GM12878 (cell line): ENCODE results near the gene PDE6C. TPM values are rescaled to one million over a fixed set of nuclear protein-coding genes. Genes with fewer than 3 reads are reported as not detected.

Experiments used
- ATAC-seq: fragments of 200-7000 bp; cut with Tn5 transposase; 3 replicates; pipeline ENCODE4 v1.9.1; 2020; ENCODE audit warnings: mild to moderate bottlenecking, moderate library complexity
- BruUV-seq: library from RNA; stranded (reverse); fragments of 400-500 nt; replicated peaks from 2 replicates; lab custom pipeline; 2021; lab: Mats Ljungman, UMichigan
- CTCF ChIA-PET: fragments of 300-600 bp; sonication (Branson Sonifier 250); formaldehyde crosslinking; extraction: SDS; loops from one replicate; lab custom pipeline; 2021; ENCODE audit warnings: inconsistent platforms; lab: Yijun Ruan, JAX
- POLR2A ChIA-PET: fragments of 350-600 bp; formaldehyde crosslinking; extraction: SDS; loops from one replicate; lab custom pipeline; 2021; ENCODE audit warnings: inconsistent platforms; lab: Charles Lee
- RAD21 ChIA-PET: fragments of 300-600 bp; sonication (Branson Sonifier 250); formaldehyde crosslinking; loops from one replicate; lab custom pipeline; 2023; ENCODE audit warnings: antibody characterized with exemption; ENCODE audit not compliant: unreplicated experiment; lab: Charles Lee
- SMC1A ChIA-PET: fragments of 300-600 bp; sonication (Branson Sonifier 250); formaldehyde crosslinking; loops from one replicate; lab custom pipeline; 2023; ENCODE audit not compliant: unreplicated experiment, uncharacterized antibody; lab: Charles Lee
- DNase-seq: peaks from one replicate; pipeline ENCODE4 v3.0.0-alpha.2; 2011; ENCODE audit warnings: low read depth, low spot score
- FAIRE-seq: peaks from 3 replicates; lab custom pipeline; 2011; peaks lifted over from hg19 to GRCh38; lab: Jason Lieb, UNC
- H2AFZ ChIP-seq: 2 replicates; pipeline ENCODE4 v1.6.0; 2011; ENCODE audit warnings: low read depth, low read length, control low read depth; ENCODE audit not compliant: control insufficient read depth
- H3K27ac ChIP-seq: 2 replicates; pipeline ENCODE4 v1.5.1; 2011; ENCODE audit warnings: control low read depth; ENCODE audit not compliant: control insufficient read depth, insufficient read depth
- H3K27me3 ChIP-seq, 2 experiments: replicated peaks in 1 of 2; 2 replicates each; pipeline versions ENCODE4 v1.6.0 to v1.6.1; 2011; ENCODE audit warnings: low read length in 1 of 2; ENCODE audit not compliant: control insufficient read depth in 2 of 2, insufficient read depth in 2 of 2
- H3K36me3 ChIP-seq, 2 experiments: 2 replicates each; pipeline ENCODE4 v1.5.1; 2011; ENCODE audit warnings: low read length in 1 of 2; ENCODE audit not compliant: control insufficient read depth in 2 of 2, insufficient read depth in 2 of 2
- H3K4me1 ChIP-seq: 2 replicates; pipeline ENCODE4 v1.6.1; 2011; ENCODE audit warnings: mild to moderate bottlenecking, low read length, moderate library complexity, mixed read lengths; ENCODE audit not compliant: control insufficient read depth, insufficient read depth
- H3K4me2 ChIP-seq: 2 replicates; pipeline ENCODE4 v1.6.0; 2011; ENCODE audit warnings: control low read depth; ENCODE audit not compliant: control insufficient read depth, insufficient read depth
- H3K4me3 ChIP-seq: fragments of 200-600 bp; sonication (generic); 2 replicates; pipeline ENCODE4 v1.5.1; 2016
- H3K79me2 ChIP-seq: 2 replicates; pipeline ENCODE4 v1.6.0; 2011; ENCODE audit warnings: low read length; ENCODE audit not compliant: control insufficient read depth, insufficient read depth
- H3K9ac ChIP-seq: 2 replicates; pipeline ENCODE4 v1.8.0; 2011; ENCODE audit warnings: low read length, control low read depth, mixed read lengths; ENCODE audit not compliant: control insufficient read depth, insufficient read depth
- H3K9me3 ChIP-seq: replicated peaks from 3 replicates; pipeline ENCODE4 v1.5.1; 2011; ENCODE audit warnings: mild to moderate bottlenecking, low read length; ENCODE audit not compliant: control insufficient read depth, insufficient read depth
- H4K20me1 ChIP-seq: 2 replicates; pipeline ENCODE4 v1.6.0; 2011; ENCODE audit not compliant: control insufficient read depth, insufficient read depth
- CTCF ChIP-seq, 3 experiments: IDR thresholded peaks in 2 of 3; conservative IDR thresholded peaks in 1 of 3; 2 replicates each; pipeline ENCODE4 v1.5.1; 2011; ENCODE audit warnings: low read depth in 3 of 3, low read length in 3 of 3, mild to moderate bottlenecking in 3 of 3, control low read depth in 2 of 3, moderate library complexity in 2 of 3, inconsistent platforms in 1 of 3, mixed read lengths in 1 of 3; ENCODE audit not compliant: control insufficient read depth in 2 of 3, insufficient read depth in 1 of 3; ENCODE audit errors: extremely low read depth in 1 of 3
- HDAC6 ChIP-seq: fragments of 200-600 bp; sonication (generic); IDR thresholded peaks from one replicate; pipeline ENCODE4 v1.8.0; 2017; ENCODE audit warnings: antibody characterized with exemption; ENCODE audit not compliant: unreplicated experiment
- IKZF1 ChIP-seq: fragments of 450-650 bp; conservative IDR thresholded peaks from 2 replicates; pipeline ENCODE4 v1.6.1; 2017; ENCODE audit warnings: antibody characterized with exemption, mild to moderate bottlenecking
- PBX3 ChIP-seq: IDR thresholded peaks from 2 replicates; pipeline ENCODE4 v1.6.1; 2011; ENCODE audit warnings: mild to moderate bottlenecking, low read depth, low read length, moderate library complexity; ENCODE audit not compliant: insufficient replicate concordance
- SMAD1 ChIP-seq: fragments of 450-650 bp; IDR thresholded peaks from 2 replicates; pipeline ENCODE4 v1.6.1; 2018; ENCODE audit warnings: mild to moderate bottlenecking, low read depth; ENCODE audit not compliant: partially characterized antibody
- TBL1XR1 ChIP-seq: IDR thresholded peaks from 2 replicates; pipeline ENCODE4 v1.6.1; 2012; ENCODE audit warnings: low read depth, low read length, improper control_type of control experiment
- ZNF24 ChIP-seq: fragments of 450-650 bp; IDR thresholded peaks from 2 replicates; pipeline ENCODE4 v1.6.1; 2017; ENCODE audit warnings: antibody characterized with exemption, mild to moderate bottlenecking
- ZNF592 ChIP-seq: fragments of 450-650 bp; IDR thresholded peaks from 2 replicates; pipeline ENCODE4 v1.6.1; 2017; ENCODE audit warnings: mild to moderate bottlenecking, moderate library complexity
- WGBS: methylation state at CpG from one replicate; pipeline ENCODE4 v1.1.6; 2016; ENCODE audit warnings: low lambda C conversion rate; ENCODE audit not compliant: insufficient replicate concordance, insufficient coverage; ENCODE audit errors: missing lambda C conversion rate; 5-methylcytosine and 5-hydroxymethylcytosine counted together
- in situ Hi-C: fragments of 300-500 bp; cut with MboI; formaldehyde crosslinking; loops from 9 replicates; pipeline ENCODE4 v1.14.3; 2018; ENCODE audit warnings: mixed read lengths
- intact Hi-C: fragments of 100-400 bp; cut with micrococcal nuclease; formaldehyde crosslinking; loops from one replicate; pipeline ENCODE4 v1.14.2; 2022; ENCODE audit not compliant: unreplicated experiment
- polyA plus RNA-seq, 11 experiments: library from polyadenylated mRNA; depleted of rRNA in 4 of 11; unstranded in 6 of 11; stranded (reverse) in 5 of 11; fragments of >200 nt; fragmentation: Nextera tagmentation in 4 of 11; fragmentation: Illumina TruSeq in 1 of 11; extraction: Ambion mirVana in 4 of 11; extraction: Trizol in 1 of 11; gene quantifications; 1 replicate in 1 of 11; 2 replicates in 10 of 11; pipeline versions ENCODE4 v1.2.1 to v1.2.3, GENCODE V29; 2011 to 2016; ENCODE audit warnings: inconsistent platforms in 2 of 11, missing spikeins in 2 of 11, low read depth in 1 of 11
- total RNA-seq, 4 experiments: library from RNA; depleted of rRNA in 3 of 4; stranded (reverse); fragments of >200 nt in 3 of 4; fragmentation: Illumina TruSeq in 1 of 4; extraction: Trizol in 1 of 4; gene quantifications; 2 replicates each; pipeline versions ENCODE4 v1.2.1 to v1.2.3, GENCODE V29; 2013 to 2021

PDE6C gene
- total and polyA plus RNA-seq, 10 of the 15 experiments (the other 5 are each of a cell fraction or from before 2014, with no cell fraction given): not detected

GRCh38 chr10:93697207-93697606 is 84.9 kb downstream of the PDE6C start:
- FAIRE-seq (no peak), ATAC-seq (no peak), DNase-seq (no peak)
- RAD21 ChIA-PET: no interaction called here
- H3K79me2 ChIP-seq: peaks cover 4% of the 10 kb centered on the region
- H3K4me1 ChIP-seq: no peaks in the 10 kb centered on the region
- POLR2A ChIA-PET: no interaction called here
- TF ChIP-seq PBX3 (no peak), CTCF (IDR thresholded peaks at IDR 0.05 in 2 of 3, conservative IDR thresholded peaks at IDR 0.05 in 1 of 3; ENCODE audit: control insufficient read depth in 2 of 3, extremely low read depth in 1 of 3, insufficient read depth in 1 of 3, low read depth in 3 of 3, low read length in 3 of 3) (peak in 1 of 3 experiments; percentile 15; a peak in 2 of 6 replicates), IKZF1 (no peak), TBL1XR1 (no peak), ZNF592 (no peak), ZNF24 (no peak), HDAC6 (no peak), SMAD1 (no peak)
- 68% methylated on average over 2 of the region's 2 CpGs for WGBS
- no peaks in the 10 kb centered on the region for H3K27me3 ChIP-seq
- H3K27ac ChIP-seq: no peak overlapping the region
- peaks cover 0 to 3% of the 10 kb centered on the region in 2 experiments; a peak in 3 of 4 replicates for H3K36me3 ChIP-seq
- SMC1A ChIA-PET: interaction anchor here (0.6 to 2.0 kb wide), 2 partner anchors 13 to 1180 kb away, joined by 3 to 6 read pairs; no protein-coding TSS in a partner anchor
- no TSS peak for BruUV-seq
- H3K4me2 ChIP-seq: no peak overlapping the region
- H3K9me3 ChIP-seq: no peaks in the 10 kb centered on the region
- no peaks in the 10 kb centered on the region for H4K20me1 ChIP-seq
- no peak overlapping the region for H3K4me3 ChIP-seq
- no peak overlapping the region for H3K9ac ChIP-seq
- in situ Hi-C loops (no loop called here), intact Hi-C loops (loop anchor here (5.0 kb wide), 1 partner anchor 160 kb away; no protein-coding TSS in a partner anchor)
- no peak overlapping the region for H2AFZ ChIP-seq
- CTCF ChIA-PET: interaction anchor here (1.2 to 2.4 kb wide), 5 partner anchors 10 to 142 kb away, joined by 3 to 13 read pairs (median 5); no protein-coding TSS in a partner anchor
